Natural killer cell (primary cell): ENCODE measurements around the gene GRM7. TPM values are rescaled to one million over a fixed set of nuclear protein-coding genes. Genes with fewer than 3 reads are reported as not detected.

Experiments used
- ATAC-seq, 3 donors: fragments of 150-1000 bp in 2 of 3; fragments of 200-7000 bp in 1 of 3; cut with Tn5 transposase; 1 replicate in 1 of 3; 2 replicates in 2 of 3; pipeline ENCODE4 v1.10.0; 2021; ENCODE audit warnings: mild to moderate bottlenecking in 2 of 3, moderate library complexity in 2 of 3
- DNase-seq, 2 donors: peaks; one replicate each; pipeline versions ENCODE4 v3.0.0 to v3.0.0-alpha.2; 2013 to 2021; ENCODE audit warnings: mixed read lengths in 1 of 2
- H3K27ac ChIP-seq: one replicate; pipeline ENCODE4 v1.5.1; 2013; ENCODE audit warnings: mild to moderate bottlenecking, low read length
- H3K27me3 ChIP-seq: one replicate; pipeline ENCODE4 v1.6.1; 2013; ENCODE audit warnings: low read length; ENCODE audit not compliant: control insufficient read depth, insufficient read depth
- H3K36me3 ChIP-seq: one replicate; pipeline ENCODE4 v1.6.1; 2013; ENCODE audit warnings: low read length; ENCODE audit not compliant: control insufficient read depth, insufficient read depth
- H3K4me1 ChIP-seq: one replicate; pipeline ENCODE4 v1.6.1; 2013; ENCODE audit warnings: low read length; ENCODE audit not compliant: control insufficient read depth, insufficient read depth
- H3K4me3 ChIP-seq: one replicate; pipeline ENCODE4 v1.5.1; 2013; ENCODE audit warnings: low read length
- H3K9me3 ChIP-seq: one replicate; pipeline ENCODE4 v1.6.1; 2013; ENCODE audit warnings: low read length; ENCODE audit not compliant: control insufficient read depth, insufficient read depth
- H3K27ac Mint-ChIP-seq, 2 donors: one replicate each; pipeline ENCODE4 v1.8.0; 2022; ENCODE audit warnings: mild to moderate bottlenecking in 2 of 2, mixed read lengths in 2 of 2, moderate library complexity in 1 of 2
- H3K27me3 Mint-ChIP-seq, 2 donors: one replicate each; pipeline ENCODE4 v1.8.0; 2022; ENCODE audit warnings: low read depth in 2 of 2, mixed read lengths in 2 of 2
- H3K36me3 Mint-ChIP-seq: one replicate; pipeline ENCODE4 v1.8.0; 2022; ENCODE audit warnings: mixed read lengths
- H3K4me1 Mint-ChIP-seq, 2 donors: one replicate each; pipeline ENCODE4 v1.8.0; 2022; ENCODE audit warnings: mixed read lengths in 2 of 2
- H3K4me3 Mint-ChIP-seq: one replicate; pipeline ENCODE4 v1.8.0; 2022; ENCODE audit warnings: mild to moderate bottlenecking, moderate library complexity, mixed read lengths
- H3K9me3 Mint-ChIP-seq, 2 donors: one replicate each; pipeline ENCODE4 v1.8.0; 2022; ENCODE audit warnings: mixed read lengths in 2 of 2
- WGBS: methylation state at CpG from one replicate; pipeline ENCODE4 v1.1.7; 2013; ENCODE audit warnings: missing lambda C conversion rate; ENCODE audit not compliant: insufficient coverage; 5-methylcytosine and 5-hydroxymethylcytosine counted together
- intact Hi-C: fragments of 100-400 bp; cut with micrococcal nuclease; formaldehyde crosslinking; loops from one replicate; pipeline ENCODE4 v1.14.2; 2022
- total RNA-seq, 4 donors: library from RNA; stranded (reverse); fragments of 120-200 nt in 1 of 4; gene quantifications; one replicate each; pipeline versions ENCODE4 v1.2.3 to v1.2.4, GENCODE V29; 2013 to 2022
- TF ChIP-seq, protein P1 (sequence below): fragments of 200-600 bp; IDR thresholded peaks from one replicate; pipeline ENCODE4 v1.8.0; 2022; ENCODE audit warnings: antibody characterized with exemption

Gene GRM7
- total RNA-seq, 3 donors from 2014 or later (not counting 1 experiment from before 2014, with no cell fraction given), result not detected

DNA sequence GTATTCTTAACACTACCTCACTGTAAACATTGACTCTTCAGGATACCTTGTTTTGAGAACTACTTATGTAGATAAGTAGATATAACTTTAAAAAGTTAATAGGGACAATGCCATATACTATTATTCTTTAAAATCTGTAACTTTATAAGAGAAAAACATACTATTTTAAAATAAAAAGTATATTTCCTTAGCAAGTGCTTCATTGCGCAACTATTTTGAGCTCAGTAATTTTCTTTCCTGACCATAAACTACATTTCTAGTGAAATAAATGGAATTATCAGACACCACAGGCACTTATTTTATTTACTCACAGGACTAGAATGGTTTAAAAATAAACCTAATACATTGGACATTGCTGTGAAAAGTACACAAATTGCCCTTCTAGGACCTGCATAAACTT, 876.3 kb downstream of the GRM7 start:
- Histone ChIP-seq H3K9me3 (peaks cover 2% of the 10 kb centered on the region), H3K4me1 (no peaks in the 10 kb centered on the region), H3K4me3 (no peak overlapping the region), H3K27ac (no peak overlapping the region), H3K27me3 (no peaks in the 10 kb centered on the region), H3K36me3 (no peaks in the 10 kb centered on the region)
- 100% methylated on average over 1 of the region's 1 CpG for WGBS
- TF ChIP-seq, protein P1, sequence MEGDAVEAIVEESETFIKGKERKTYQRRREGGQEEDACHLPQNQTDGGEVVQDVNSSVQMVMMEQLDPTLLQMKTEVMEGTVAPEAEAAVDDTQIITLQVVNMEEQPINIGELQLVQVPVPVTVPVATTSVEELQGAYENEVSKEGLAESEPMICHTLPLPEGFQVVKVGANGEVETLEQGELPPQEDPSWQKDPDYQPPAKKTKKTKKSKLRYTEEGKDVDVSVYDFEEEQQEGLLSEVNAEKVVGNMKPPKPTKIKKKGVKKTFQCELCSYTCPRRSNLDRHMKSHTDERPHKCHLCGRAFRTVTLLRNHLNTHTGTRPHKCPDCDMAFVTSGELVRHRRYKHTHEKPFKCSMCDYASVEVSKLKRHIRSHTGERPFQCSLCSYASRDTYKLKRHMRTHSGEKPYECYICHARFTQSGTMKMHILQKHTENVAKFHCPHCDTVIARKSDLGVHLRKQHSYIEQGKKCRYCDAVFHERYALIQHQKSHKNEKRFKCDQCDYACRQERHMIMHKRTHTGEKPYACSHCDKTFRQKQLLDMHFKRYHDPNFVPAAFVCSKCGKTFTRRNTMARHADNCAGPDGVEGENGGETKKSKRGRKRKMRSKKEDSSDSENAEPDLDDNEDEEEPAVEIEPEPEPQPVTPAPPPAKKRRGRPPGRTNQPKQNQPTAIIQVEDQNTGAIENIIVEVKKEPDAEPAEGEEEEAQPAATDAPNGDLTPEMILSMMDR, result no peak
- H3K27ac Mint-ChIP-seq, result no peak overlapping the region
- no peaks in the 10 kb centered on the region for H3K27me3 Mint-ChIP-seq
- no peak for ATAC-seq
- DNase-seq, result no peak
- no peak overlapping the region for H3K4me3 Mint-ChIP-seq
- peaks cover 0 to 3% of the 10 kb centered on the region in 2 donors for H3K9me3 Mint-ChIP-seq
- no peaks in the 10 kb centered on the region for H3K36me3 Mint-ChIP-seq
- intact Hi-C loops, result no loop called here
- H3K4me1 Mint-ChIP-seq, result no peaks in the 10 kb centered on the region

DNA sequence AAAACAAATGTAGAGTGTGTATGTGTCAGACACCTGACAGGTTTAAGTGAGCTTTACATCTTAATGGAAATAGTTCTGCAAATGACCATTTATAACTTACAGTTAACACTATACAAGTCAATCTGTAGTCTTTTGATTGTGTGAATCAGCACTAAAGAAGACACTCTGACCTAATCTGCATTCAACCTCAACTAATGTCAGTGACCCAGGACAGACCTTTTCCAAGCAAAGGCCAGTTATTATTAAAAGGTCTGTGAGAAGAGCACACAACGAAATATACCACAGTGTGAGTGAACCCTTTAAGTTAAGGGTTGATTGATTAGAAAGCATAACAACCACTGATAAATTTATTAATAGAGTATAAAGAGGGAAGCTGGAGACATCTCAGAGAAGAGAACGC, 878.8 kb downstream of the GRM7 start:
- H3K36me3 ChIP-seq, result no peaks in the 10 kb centered on the region
- DNase-seq, result no peak
- no peak overlapping the region for H3K4me3 Mint-ChIP-seq
- TF ChIP-seq, protein P1, result no peak
- peaks cover 2 to 5% of the 10 kb centered on the region in 2 donors for H3K9me3 Mint-ChIP-seq
- no peaks in the 10 kb centered on the region for H3K27me3 Mint-ChIP-seq
- ATAC-seq, result no peak
- no peak overlapping the region for H3K4me3 ChIP-seq
- no peaks in the 10 kb centered on the region for H3K36me3 Mint-ChIP-seq
- H3K9me3 ChIP-seq, result peaks cover 2% of the 10 kb centered on the region
- no peak overlapping the region for H3K27ac Mint-ChIP-seq
- no peaks in the 10 kb centered on the region for H3K4me1 Mint-ChIP-seq
- H3K27me3 ChIP-seq, result no peaks in the 10 kb centered on the region
- no peaks in the 10 kb centered on the region for H3K4me1 ChIP-seq
- no peak overlapping the region for H3K27ac ChIP-seq
- intact Hi-C loops, result no loop called here
- WGBS, result 82% methylated on average over 1 of the region's 2 CpGs

DNA sequence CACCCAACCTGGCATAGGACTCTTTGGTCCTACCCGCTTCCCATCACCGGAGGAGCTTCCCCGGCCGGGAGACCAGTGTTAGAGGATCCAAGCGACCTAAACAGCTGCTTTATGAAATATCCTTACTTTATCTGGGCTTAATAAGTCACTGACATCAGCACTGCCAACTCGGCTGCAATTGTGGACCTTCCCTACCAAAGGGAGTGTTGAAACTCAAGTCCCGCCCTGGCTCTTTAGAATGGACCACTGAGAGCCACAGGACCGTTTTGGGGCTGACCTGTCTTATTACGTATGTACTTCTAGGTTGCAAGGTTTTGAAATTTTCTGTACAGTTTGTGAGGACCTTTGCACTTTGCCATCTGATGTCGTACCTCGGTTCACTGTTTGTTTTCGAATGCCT, 879.5 kb downstream of the GRM7 start:
- H3K27me3 ChIP-seq, result no peaks in the 10 kb centered on the region
- peaks cover 2% of the 10 kb centered on the region for H3K9me3 ChIP-seq
- Mint-ChIP-seq H3K4me1 (no peaks in the 10 kb centered on the region), H3K27ac (no peak overlapping the region), H3K36me3 (no peaks in the 10 kb centered on the region), H3K27me3 (no peaks in the 10 kb centered on the region), H3K4me3 (no peak overlapping the region), H3K9me3 (peaks cover 2 to 5% of the 10 kb centered on the region in 2 donors)
- 93% methylated on average over 12 of the region's 12 CpGs for WGBS
- ATAC-seq (no peak), DNase-seq (no peak)
- TF ChIP-seq, protein P1, result no peak
- H3K27ac ChIP-seq, result no peak overlapping the region
- intact Hi-C loops, result no loop called here
- no peak overlapping the region for H3K4me3 ChIP-seq
- no peaks in the 10 kb centered on the region for H3K36me3 ChIP-seq
- H3K4me1 ChIP-seq, result no peaks in the 10 kb centered on the region

DNA sequence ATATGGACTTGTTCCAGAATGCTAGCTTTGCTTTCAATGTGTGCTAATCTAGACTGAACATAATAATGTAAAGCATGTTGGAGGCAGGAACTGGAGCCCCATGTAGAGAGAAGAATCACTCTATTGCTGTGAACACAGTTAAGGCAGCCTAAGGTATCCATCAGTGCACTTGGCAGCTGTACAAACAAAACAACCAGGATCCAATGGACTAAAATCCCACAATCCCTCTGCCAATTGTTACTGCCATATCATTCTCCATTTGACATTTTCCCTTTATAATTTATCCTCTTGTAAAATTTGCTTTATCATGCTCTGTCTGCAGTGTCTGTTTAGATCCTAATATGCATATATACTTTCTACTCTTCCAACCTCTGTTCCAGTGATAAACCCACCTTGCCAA, 883.9 kb downstream of the GRM7 start:
- H3K4me1 ChIP-seq, result no peaks in the 10 kb centered on the region
- H3K4me3 ChIP-seq, result no peak overlapping the region
- no peaks in the 10 kb centered on the region for H3K36me3 Mint-ChIP-seq
- intact Hi-C loops, result no loop called here
- peaks cover 0 to 8% of the 10 kb centered on the region in 2 donors for H3K27me3 Mint-ChIP-seq
- H3K27me3 ChIP-seq, result no peaks in the 10 kb centered on the region
- ATAC-seq (no peak), DNase-seq (no peak)
- no peaks in the 10 kb centered on the region for H3K36me3 ChIP-seq
- H3K27ac Mint-ChIP-seq, result no peak overlapping the region
- H3K27ac ChIP-seq, result no peak overlapping the region
- H3K9me3 ChIP-seq, result peaks cover 2% of the 10 kb centered on the region
- no peaks in the 10 kb centered on the region for H3K4me1 Mint-ChIP-seq
- peaks cover 0 to 10% of the 10 kb centered on the region in 2 donors for H3K9me3 Mint-ChIP-seq
- TF ChIP-seq, protein P1, result no peak
- H3K4me3 Mint-ChIP-seq, result no peak overlapping the region
